T-helper 2 cell treated with Interferon-gamma antibody and Interleukin-4, amounts not matched to agents 100 ng/mL and 5 ng/mL, for 36 hours (primary cell): Measurements from ENCODE around the gene TSC2. TPM values are rescaled to one million over a fixed set of nuclear protein-coding genes. Genes with fewer than 3 reads are reported as not detected.

Experiments used
- intact Hi-C: fragments of 100-400 bp; cut with micrococcal nuclease; formaldehyde crosslinking; loops from one replicate; pipeline ENCODE4 v1.15.1; 2023
- total RNA-seq: library from RNA; stranded (reverse); gene quantifications from 2 replicates; pipeline ENCODE4 v1.2.3, GENCODE V29; 2022

Gene TSC2
- total RNA-seq, 1 donor from 2014 or later, result 110 TPM

- intact Hi-C loops, result no loop called here
Measured at GRCh38 chr16:2062801-2063200, 15.0 kb downstream of the TSC2 start.

GRCh38 chr16:2063861-2064260, 16.1 kb downstream of the TSC2 start:
- intact Hi-C loops, result no loop called here

- intact Hi-C loops, result no loop called here
Measured at GRCh38 chr16:2064368-2064945, 16.7 kb downstream of the TSC2 start.

- intact Hi-C loops, result no loop called here
Measured at GRCh38 chr16:2066139-2066538, 18.4 kb downstream of the TSC2 start.

GRCh38 chr16:2070576-2071453, 23.0 kb downstream of the TSC2 start:
- intact Hi-C loops, result no loop called here

GRCh38 chr16:2071454-2072202, 23.8 kb downstream of the TSC2 start:
- intact Hi-C loops, result no loop called here

GRCh38 chr16:2072926-2073325, 25.1 kb downstream of the TSC2 start:
- intact Hi-C loops, result no loop called here

- intact Hi-C loops, result no loop called here
Measured at GRCh38 chr16:2074071-2074470, 26.3 kb downstream of the TSC2 start.

- intact Hi-C loops, result no loop called here
Measured at GRCh38 chr16:2075631-2076030, 27.8 kb downstream of the TSC2 start.

- intact Hi-C loops, result no loop called here
Measured at GRCh38 chr16:2076072-2076865, 28.5 kb downstream of the TSC2 start.

GRCh38 chr16:2077016-2077415, 29.2 kb downstream of the TSC2 start:
- intact Hi-C loops, result no loop called here

GRCh38 chr16:2077696-2078095, 29.9 kb downstream of the TSC2 start:
- intact Hi-C loops, result no loop called here

- intact Hi-C loops, result no loop called here
Measured at GRCh38 chr16:2078096-2078495, 30.3 kb downstream of the TSC2 start.

GRCh38 chr16:2078691-2079090, 30.9 kb downstream of the TSC2 start:
- intact Hi-C loops, result no loop called here

- intact Hi-C loops, result no loop called here
Measured at GRCh38 chr16:2079311-2079800, 31.6 kb downstream of the TSC2 start.

- intact Hi-C loops, result no loop called here
Measured at GRCh38 chr16:2079991-2080390, 32.2 kb downstream of the TSC2 start.

- intact Hi-C loops, result no loop called here
Measured at GRCh38 chr16:2081201-2082084, 33.7 kb downstream of the TSC2 start.

- intact Hi-C loops, result no loop called here
Measured at GRCh38 chr16:2082171-2082982, 34.6 kb downstream of the TSC2 start.

- intact Hi-C loops, result no loop called here
Measured at GRCh38 chr16:2082983-2083364, 35.2 kb downstream of the TSC2 start.
